GM19025 (cell line): Measurements from ENCODE around the gene CERS2.
A peak's percentile ranks its signal among the peaks of the same experiment; 100 is the strongest.

Experiments
- ATAC-seq: cut with Tn5 transposase; IDR thresholded peaks from one replicate; pipeline ENCODE4 v1.9.1; 2021; ENCODE audit warnings: mild to moderate bottlenecking, low read depth, moderate library complexity; ENCODE audit not compliant: unreplicated experiment

The CERS2 gene

DNA sequence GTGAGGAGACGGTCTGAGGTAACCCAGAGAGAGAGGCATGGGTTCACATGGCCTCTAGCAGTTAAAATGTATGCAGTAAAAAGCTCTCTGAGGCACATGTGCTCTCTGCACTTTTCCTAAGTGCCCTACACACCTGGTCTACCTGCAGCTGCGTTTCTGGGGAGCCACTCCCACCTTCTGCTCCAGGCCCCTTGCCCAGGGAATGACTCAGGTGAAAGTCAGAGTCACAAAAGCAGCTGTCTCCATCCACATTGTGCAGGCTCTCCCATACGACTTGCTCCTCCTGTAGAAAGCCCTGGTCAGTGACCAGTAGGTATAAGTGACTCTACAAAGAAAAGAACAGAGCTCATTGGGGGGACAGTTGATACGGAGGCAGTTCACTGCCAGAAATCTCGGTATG, 23.3 kb upstream of the CERS2 start:
- ATAC-seq = no peak

DNA sequence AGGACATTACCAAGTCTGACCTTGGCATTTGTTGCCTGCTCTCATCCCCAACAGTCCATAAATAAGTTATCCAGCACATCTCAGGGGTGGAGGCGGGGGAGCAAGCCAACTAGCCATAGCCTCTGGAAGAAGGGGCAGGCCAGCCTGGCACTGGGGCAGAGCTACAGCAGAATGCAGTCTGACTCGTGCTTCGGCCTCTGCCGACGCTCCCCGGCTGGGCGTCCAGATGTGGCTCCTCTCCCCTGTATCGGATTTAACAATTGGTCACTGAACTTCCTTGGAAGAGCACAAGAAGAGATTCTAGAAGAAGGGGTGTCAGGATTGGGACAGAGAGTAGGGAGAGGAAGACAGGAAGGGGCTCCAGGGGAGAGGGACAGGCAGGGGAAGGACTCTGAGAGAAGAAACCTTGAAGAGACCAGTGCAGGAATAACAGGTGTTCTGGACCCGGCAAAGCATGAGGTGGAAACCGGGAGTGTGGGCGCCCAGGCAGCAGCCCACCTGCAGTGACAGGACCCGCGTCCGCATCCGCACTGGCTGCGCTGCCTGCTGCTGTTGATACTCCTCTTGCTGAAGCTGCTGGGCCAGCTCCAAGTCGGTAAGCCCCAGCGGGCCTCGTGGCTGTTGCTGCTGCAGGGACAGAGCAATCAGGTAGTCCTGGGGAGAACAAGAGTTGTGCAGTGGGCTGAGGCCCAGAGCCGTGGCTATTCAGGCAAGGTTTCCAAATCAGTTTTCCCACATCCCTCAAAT, 22.7 kb upstream of the CERS2 start:
- no peak for ATAC-seq

DNA sequence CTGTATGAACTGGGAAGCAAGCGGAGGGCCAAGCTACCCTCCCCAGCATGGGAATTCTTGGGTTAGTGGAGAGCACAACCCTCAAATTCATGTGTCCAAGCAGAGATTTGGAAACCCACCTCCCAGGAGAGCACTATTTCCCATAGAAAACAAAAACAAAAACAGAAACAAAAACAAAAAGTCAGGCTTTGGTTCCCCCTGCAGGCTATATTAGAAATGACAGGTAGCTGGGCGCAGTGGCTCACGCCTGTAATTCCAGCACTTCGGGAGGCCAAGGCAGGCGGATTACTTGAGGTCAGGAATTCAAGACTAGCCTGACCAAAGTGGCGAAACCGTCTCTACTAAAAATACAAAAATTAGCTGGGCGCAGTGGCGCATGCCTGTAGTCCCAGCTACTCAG, 21.3 kb upstream of the CERS2 start:
- ATAC-seq = no peak

DNA sequence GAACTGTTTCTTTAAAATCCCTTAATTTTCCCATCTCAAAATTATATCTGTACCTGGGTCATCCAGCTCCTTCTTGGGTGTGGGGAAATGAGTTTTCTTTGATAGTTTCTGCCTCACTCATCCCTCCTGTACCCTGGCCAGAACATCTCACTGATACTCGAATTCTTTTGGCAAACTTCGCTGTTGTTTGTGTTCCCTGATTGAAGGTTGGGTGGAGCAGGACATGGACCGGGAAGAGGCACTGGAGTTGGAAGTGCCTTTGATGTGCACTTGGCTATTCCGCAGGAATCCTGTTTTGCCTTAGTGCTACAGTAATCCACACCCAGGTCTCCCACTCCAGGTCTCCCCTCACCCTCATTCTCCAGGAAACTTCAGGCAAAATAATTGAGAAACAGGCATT, 20.8 kb upstream of the CERS2 start:
- ATAC-seq = no peak

DNA sequence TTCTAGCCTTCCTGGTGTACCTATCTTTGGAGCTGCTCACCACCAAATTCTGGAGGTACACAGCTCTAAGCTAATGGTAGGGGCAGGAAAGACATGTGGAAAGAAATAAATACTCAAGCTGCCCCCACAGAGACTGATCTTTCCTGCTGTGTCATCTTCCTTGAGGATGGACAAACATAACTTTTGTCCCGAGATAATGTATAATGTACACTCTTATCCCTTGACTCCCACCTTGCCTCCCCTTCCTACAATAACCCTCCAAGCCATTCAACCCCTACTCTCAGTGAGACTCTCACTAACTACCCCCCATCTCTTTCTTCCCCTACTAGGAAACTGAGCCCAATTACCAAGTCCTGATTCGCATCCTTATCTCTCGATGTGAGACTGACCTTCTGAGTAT, 19.6 kb upstream of the CERS2 start:
- no peak for ATAC-seq

DNA sequence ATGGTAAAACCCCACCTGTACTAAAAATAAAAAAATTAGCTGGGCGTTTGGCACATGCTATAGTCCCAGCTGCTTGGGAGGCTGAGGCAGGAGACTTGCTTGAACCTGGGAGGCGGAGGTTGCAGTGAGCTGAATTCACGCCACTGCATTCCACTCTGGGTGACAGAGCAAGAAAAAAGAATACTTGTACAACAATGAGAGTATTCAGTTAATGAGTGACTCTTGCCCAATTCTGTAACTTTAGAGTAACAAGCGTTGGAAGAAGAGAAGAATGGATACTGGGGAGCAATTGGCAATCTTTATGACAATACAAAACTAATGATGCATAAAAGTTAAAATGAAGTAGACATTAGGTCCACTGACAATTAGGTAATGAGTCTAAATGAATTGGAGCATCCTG, 18.0 kb upstream of the CERS2 start:
- ATAC-seq = no peak

DNA sequence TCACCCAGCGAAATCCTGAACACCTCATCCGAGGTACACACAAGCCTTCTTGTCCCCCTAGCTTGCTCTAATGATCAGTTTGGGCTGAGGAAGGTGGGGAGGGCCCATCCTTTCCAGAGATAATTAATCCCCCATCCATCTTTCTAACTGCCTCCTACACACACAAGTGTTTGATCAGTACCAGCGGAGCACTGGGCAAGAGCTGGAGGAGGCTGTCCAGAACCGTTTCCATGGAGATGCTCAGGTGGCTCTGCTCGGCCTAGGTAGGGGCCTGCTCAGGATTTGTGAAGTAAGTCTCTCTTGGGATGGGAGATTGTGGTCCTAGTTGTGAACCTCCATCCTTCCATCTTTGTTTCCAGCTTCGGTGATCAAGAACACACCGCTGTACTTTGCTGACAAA, 13.3 kb upstream of the CERS2 start:
- ATAC-seq = no peak

DNA sequence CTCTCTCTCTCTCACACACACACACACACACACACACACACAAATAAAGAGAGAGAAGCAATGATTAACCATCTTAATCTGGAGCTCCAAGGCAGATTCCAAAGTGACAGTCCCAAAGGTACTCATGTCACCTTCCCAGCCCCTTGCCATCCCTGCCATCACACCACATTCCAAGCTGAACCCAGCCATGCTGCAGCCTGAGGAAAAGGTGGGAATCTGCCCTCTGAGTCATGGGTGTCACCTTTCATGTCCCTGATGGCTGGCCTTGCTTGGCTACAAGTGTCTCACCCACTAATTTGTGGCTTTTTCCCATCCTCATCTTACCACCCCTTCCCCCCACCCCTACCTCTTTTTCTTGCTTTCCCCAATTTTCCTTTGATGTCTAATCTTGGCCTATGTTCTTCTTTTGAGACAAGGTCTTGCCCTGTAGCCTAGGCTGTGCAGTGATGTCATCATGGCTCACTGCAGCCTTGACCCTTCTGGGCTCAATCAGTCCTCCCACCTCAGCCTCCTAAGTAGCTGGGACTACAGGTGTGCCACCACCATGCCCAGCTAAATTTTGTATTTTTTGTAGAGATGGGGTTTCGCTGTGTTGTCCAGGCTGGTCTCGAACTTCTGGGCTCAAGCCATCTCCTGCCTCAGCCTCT, 10.7 kb upstream of the CERS2 start:
- no peak for ATAC-seq

DNA sequence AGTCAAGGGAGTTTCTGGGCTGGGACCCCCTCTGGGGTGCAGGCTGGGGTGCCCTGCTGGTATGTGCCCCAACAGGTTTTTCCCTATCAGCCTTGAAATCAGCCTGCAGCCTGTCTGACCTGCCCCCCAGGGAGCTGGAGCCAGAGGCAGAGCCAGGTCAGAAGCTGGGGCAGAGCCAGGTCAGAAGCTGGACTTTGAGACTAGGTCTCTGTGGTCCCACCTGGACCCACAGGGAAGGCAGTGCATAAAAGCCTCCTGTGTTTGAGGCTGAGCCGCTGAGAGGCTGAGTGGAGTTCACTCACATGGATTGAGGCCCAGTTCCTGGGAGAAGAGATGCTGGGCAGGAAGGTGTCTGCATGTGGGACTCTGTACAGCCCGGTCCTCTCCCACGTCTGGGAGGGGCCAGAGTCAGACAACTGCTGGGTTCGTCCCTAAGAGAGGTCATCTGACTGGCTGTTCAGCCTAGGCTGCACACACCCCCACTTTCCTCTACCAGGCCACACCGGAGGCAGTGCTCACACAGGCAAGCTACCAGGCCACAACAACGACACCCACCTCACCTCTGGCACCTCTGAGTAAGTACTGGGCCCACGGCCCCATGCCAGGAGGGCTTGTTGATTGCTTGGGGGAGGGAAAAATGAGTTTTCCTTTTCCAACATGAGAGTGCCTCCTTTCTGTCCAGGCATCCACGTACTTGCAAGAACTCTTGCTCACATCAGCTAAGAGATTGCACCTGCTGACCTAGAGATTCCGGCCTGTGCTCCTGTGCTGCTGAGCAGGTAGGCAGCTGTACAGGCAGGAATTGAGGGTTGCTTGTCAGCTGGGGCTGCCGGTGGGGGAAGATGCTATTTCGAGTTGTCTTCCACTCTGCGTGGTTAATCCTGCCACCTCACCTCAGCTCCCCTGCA, 7.4 kb upstream of the CERS2 start, which contains the start of gene ANXA9:
TSS of gene ANXA9 (plus strand) at position 488 of the 908 bp plus-strand sequence. CDS start 814 bp downstream, outside the sequence.
- no peak for ATAC-seq

DNA sequence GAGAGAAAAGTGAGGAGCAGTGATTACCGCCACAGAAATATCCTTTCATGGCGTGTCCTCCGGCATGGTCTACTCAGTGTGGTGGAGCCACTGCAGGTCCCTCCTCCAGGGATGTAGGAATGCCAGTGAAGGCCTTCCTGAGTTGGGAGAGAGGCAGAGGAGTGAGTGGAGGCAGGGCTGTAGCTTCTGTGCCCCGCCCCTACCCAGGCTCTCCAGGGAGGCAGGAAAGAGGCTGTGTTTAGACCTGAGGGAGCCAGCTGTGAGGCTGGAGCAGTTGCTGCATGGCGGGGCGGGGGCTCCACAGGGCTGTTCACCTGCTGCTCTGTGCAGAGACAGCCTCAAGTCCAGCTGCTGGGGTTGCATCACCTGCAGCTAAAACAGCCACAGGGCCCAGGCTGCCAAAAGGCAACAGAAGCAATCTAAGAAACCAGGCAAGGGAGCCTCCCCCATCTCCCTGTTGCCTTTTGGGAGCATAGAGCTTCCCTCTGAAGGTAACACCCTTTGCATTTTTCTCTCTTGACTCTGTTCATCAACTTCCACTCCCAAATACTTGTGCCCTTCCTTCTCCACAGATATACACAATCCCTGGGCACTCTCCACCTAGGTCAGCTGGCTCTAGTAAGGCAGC, 6.7 kb upstream of the CERS2 start:
- no peak for ATAC-seq

DNA sequence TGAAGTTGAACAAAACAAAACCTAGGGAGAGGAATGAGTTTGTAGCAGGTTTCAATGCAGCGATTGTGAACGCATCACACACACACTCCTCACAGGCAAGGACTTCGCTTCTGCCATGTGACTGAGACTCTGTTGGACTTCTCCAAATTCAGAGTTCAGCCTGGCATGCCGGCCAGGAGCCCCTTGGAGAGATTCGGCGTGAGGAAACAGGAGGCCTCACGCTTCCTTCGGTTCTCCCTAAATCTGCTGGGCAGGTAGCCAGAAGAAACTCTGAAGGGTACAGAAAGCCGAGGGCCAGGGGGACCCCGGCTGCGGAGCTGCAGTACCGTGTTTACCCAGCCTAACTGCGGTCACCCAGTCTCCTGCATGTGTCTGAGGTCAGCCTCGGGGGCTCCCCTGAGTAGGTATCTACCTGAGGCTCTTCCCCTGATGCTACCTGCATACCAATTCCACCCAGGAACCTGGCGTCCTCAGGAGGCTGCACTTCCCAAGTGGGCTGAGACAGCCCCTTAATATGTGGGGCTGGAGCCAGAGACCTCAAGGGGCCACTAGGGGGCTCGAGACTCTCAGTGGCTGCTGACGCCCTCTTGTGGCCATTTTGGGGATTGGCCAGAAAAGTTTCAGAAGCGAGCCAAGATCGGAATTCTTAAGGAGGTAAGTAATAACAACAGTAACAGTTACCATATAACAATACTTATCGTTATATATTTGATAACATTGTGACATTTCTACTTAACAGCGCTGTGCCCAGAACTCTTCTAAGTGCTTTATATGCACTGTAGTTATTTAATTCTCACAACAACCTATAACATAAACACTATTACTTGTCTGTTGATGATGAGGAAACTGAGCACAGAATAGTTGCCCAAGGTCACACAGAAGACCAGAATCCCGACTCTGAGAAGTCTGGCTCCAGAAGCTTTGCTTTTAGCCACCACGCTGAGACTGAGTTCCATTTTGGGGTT, 4.7 kb upstream of the CERS2 start:
- peak; percentile 52 for ATAC-seq

DNA sequence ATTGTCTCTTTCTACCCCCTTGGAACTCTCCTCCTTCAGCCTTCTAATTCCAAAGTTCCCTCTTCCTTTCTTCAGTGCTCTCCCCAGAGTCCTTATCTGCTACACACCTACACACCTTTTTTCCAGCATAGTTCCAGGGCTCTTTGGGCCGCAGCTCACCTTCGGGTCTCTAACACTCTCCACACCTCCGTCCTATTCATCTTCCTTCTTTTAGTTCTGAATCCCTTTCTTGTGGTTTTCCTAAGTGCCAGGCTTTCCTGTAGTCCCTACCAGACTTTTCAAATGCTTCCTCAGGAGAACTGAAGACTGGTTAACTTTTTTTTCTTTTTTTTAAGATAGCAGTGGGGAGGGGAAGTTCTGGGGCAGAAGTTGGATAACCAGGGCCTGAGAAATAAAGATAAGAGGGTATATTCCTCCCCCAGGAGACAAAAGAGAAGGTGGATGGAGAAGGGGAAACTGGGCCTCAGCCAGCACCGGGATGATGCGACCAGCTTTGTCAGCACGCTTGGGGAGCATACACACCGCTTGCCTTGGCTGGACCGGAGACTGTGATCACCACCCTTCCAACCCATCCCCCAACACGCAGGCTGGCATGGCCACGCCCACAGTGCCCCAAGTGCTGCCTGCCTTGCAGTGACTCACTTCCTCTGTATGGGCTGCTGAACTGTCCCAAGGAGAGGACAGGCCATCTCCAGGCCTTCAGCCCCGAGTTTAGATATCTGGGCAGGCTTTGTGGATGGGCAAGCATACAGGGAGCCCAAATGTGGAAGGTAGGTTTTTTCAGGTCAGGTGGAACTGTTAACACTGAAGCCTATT, 2.5 kb upstream of the CERS2 start:
- ATAC-seq = no peak

DNA sequence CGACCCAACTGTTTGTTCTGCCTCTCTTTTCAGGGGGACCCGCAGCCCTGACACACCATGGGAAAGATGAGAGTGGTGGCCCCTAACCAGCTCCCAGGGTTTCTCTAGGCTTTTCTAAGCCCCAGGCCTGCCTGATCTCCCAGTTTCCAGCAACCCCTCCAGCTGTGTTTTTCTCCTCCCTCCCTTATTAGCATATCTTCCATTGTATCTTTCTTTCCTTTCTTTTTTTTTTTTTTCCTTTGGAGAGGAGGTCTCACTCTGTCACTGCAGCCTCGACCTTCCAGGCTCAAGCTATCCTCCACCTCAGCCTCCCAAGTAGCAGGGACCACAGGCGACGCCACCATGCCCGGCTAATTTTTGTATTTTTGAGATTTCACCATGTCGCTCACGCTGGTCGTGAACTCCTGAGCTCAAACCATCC, 1.8 kb upstream of the CERS2 start:
- ATAC-seq = no peak

DNA sequence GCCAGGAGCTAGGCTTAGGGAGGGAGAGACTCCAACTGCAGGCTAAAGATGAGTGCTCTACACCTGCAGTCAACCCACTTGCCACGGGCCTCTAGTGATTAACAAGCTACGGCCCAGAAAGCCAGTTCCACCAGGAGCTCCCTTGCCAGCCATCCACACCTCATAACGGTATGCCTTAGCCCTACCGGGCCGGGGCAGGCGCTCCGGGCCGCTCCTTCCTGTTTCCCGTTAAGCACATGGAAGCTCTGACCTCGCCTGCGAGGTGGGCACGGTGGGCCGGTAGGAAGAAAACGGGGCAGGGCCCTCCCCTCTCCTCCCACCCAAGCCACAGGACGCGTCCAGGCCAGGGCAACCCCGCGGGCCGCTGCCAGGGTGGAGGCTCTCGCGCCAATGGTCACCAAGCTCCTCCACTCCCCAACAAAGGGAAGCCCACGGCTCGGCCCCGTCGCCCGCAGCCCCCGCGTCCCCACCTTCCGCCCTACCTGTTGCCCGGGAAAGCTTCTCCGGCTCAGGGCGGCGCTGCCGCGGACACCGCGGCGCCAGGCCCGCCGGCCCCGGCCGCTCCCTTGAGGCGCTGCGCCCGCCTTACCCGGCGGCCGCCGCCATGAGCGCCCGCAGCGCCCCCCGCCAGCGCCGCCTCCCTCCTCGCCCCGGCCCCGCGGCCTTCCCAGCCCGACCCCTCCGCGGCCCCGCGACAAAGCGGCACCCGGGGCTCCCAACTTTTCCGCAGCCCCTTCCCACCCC, 627 bp downstream of the CERS2 start:
- ATAC-seq = peak; percentile 43

DNA sequence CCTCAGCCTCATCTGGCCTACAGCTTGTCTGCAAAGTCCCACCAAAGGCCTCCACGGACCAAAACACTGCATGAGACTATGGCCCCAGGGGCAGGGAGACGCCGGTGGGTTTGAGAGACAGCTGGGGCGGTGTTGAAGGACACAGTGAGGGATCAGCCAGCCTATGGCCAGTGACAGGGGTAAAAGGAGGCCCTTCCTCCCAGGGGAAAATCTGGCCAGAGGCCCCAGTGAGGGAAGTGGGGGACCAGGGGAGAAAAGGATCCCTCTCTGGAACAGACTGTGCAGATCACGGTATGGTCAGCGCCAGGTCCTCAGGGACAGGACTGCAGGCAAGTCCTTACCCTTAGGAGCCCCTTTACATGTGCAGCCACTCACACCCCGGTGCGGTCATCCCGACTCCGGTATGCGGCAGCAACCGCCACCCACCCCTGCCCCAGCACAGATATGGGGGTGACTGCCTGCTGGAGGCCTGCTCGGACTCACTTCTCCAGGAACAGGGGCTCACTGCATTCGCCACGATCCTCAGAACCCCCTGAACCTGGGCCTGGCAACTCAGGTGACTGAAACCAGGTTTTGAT, 1.3 kb downstream of the CERS2 start:
- no peak for ATAC-seq

DNA sequence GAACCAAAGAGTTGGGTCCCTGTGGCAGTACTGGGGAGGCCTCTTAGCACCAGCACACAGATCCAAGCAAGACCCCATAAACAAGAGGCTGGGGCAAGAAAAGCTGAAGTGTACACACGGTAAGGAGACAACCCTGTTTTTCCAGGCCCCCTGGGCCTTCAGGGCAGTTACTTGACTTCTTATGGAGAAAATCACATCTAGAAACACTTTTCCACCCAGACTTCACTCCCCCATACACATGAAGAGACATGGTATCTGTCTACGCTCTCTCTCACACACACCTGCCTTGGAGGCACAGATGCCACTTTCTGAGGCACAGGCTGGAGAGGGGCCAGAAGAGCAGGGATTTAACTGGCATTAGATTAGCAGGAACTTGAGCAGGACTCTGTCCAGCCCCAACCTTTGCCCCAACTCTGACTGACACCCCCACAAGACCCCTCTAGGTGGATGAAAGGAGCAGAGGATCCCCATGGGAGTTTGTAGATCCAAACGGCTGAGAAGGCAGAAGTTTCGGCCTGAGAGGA, 2.2 kb downstream of the CERS2 start:
- ATAC-seq = no peak

DNA sequence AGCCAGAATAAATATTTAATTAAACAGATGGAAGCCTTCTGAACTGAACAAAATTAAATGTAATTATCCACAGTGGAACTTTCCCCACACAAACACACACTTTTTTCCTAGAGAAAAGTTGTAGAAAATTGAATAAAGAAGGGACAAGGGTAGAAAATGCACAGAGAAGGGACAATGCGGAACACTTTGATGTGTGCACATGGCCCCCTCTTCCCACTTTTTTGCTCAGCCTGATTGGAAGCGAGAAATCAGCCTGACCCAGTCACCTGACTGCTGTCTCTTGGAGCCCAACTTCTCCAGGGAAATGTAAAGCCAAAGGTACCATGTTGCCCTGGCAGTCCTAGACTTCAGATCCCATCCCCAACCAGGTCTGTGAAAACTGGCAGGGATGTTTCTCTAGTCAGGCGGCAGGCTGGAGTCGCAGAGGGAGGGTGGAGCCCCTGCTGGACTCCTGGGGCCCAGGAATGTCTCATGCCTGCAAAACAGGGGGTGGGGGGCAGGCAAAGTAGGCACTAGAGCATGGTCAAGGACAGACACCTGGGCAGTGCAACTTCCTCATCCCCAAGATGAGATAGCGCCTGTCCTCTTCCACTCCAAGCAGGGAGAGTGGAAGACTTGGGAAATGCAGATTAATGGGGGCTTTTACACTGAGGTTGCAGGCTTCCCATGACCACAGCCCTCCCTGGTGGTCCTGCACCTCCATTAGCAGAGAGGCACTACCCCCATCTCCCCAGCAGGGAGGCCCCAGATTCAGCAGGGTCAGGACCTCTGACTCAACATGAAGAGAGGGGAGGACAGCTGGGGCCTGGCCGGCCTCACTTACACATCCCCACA, 2.8 kb downstream of the CERS2 start:
- ATAC-seq = no peak
